Prostate gland (tissue), 2 donors: ENCODE measurements around the gene GSS.

ENCODE experiments used
- POLR2AphosphoS5 ChIP-seq: sonication (generic); formaldehyde crosslinking; IDR thresholded peaks from one replicate; pipeline ENCODE4 v1.6.1; 2017; ENCODE audit warnings: antibody characterized with exemption
- TF ChIP-seq, protein P1 (sequence below), 4 experiments: fragments of 200-600 bp in 2 of 4; fragments of 450-650 bp in 2 of 4; sonication (generic) in 2 of 4; IDR thresholded peaks; 1 replicate in 3 of 4; 2 replicates in 1 of 4; pipeline ENCODE4 v1.5.1; 2016 to 2019; ENCODE audit warnings: antibody characterized with exemption in 4 of 4, mild to moderate bottlenecking in 2 of 4, moderate library complexity in 2 of 4

DNA sequence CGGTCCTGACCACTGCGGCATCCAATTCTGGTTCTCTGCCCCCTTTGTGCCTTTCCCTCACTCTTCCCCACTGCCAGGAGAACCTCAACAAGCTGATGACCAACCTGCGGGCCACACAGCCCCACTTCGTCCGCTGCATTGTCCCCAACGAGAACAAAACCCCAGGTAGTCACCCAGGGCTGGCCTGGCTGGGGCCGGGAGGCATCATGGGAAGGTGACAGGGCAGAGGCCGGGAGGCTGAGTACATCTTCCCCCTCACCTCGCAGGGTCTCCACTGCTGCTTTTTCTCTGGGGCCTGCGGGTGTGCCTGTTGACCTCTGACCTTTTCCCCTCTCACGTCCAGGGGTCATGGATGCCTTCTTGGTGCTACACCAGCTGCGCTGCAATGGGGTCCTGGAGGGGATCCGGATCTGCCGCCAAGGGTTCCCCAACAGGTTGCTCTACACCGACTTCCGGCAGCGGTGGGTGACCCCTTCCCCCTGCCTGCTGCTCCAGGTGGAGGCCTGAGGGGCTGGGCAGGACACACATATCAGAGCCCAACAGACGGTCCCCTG lies 35.1 kb upstream of the GSS start:
- TF ChIP-seq, protein P1, sequence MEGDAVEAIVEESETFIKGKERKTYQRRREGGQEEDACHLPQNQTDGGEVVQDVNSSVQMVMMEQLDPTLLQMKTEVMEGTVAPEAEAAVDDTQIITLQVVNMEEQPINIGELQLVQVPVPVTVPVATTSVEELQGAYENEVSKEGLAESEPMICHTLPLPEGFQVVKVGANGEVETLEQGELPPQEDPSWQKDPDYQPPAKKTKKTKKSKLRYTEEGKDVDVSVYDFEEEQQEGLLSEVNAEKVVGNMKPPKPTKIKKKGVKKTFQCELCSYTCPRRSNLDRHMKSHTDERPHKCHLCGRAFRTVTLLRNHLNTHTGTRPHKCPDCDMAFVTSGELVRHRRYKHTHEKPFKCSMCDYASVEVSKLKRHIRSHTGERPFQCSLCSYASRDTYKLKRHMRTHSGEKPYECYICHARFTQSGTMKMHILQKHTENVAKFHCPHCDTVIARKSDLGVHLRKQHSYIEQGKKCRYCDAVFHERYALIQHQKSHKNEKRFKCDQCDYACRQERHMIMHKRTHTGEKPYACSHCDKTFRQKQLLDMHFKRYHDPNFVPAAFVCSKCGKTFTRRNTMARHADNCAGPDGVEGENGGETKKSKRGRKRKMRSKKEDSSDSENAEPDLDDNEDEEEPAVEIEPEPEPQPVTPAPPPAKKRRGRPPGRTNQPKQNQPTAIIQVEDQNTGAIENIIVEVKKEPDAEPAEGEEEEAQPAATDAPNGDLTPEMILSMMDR (IDR thresholded peaks at IDR 0.05), result no peak
- no peak for TF ChIP-seq POLR2AphosphoS5
